Activated B cell treated with CpG ODN at 0.5 μM for 24 hours (primary cell): ENCODE data around the gene LPGAT1. TPM values are rescaled to one million over a fixed set of nuclear protein-coding genes. Genes with fewer than 3 reads are reported as not detected.

Source experiments
- ATAC-seq: fragments of 200-7000 bp; cut with Tn5 transposase; one replicate; pipeline ENCODE4 v1.10.0; 2021; ENCODE audit warnings: low read depth, mild to moderate bottlenecking, moderate library complexity
- CTCF ChIA-PET: fragments of 350-600 bp; sonication (Branson Sonifier 250); formaldehyde crosslinking; loops from one replicate; lab custom pipeline; 2021; ENCODE audit warnings: antibody characterized with exemption; lab: Charles Lee
- POLR2A ChIA-PET: fragments of 350-600 bp; sonication (Branson Sonifier 250); formaldehyde crosslinking; loops from one replicate; lab custom pipeline; 2021; ENCODE audit warnings: antibody characterized with exemption; lab: Charles Lee
- DNase-seq: peaks from one replicate; pipeline ENCODE4 v3.0.0; 2022
- H3K27ac Mint-ChIP-seq: one replicate; pipeline ENCODE4 v1.8.0; 2020; ENCODE audit warnings: mixed read lengths
- H3K27me3 Mint-ChIP-seq: one replicate; pipeline ENCODE4 v1.8.0; 2021; ENCODE audit warnings: mixed read lengths
- H3K36me3 Mint-ChIP-seq: one replicate; pipeline ENCODE4 v1.8.0; 2021; ENCODE audit warnings: low read depth, mixed read lengths
- H3K4me1 Mint-ChIP-seq: one replicate; pipeline ENCODE4 v1.8.0; 2021; ENCODE audit warnings: mixed read lengths
- H3K4me3 Mint-ChIP-seq: one replicate; pipeline ENCODE4 v1.8.0; 2020; ENCODE audit warnings: mild to moderate bottlenecking, mixed read lengths
- H3K9me3 Mint-ChIP-seq: one replicate; pipeline ENCODE4 v1.8.0; 2020; ENCODE audit warnings: mixed read lengths
- CTCF ChIP-seq: fragments of 200-600 bp; IDR thresholded peaks from one replicate; pipeline ENCODE4 v1.8.0; 2022; ENCODE audit warnings: antibody characterized with exemption, mild to moderate bottlenecking
- intact Hi-C: fragments of 100-400 bp; cut with micrococcal nuclease; formaldehyde crosslinking; loops from one replicate; pipeline ENCODE4 v1.15.1; 2024
- total RNA-seq: library from RNA; stranded (reverse); gene quantifications from 2 replicates; pipeline ENCODE4 v1.2.3, GENCODE V29; 2022

Gene LPGAT1
- total RNA-seq, 1 donor from 2014 or later, result 43.6 TPM

- Mint-ChIP-seq H3K27ac (no peak overlapping the region), H3K36me3 (no peaks in the 10 kb centered on the region), H3K4me3 (no peak overlapping the region), H3K4me1 (peaks cover 21% of the 10 kb centered on the region), H3K9me3 (no peaks in the 10 kb centered on the region), H3K27me3 (no peaks in the 10 kb centered on the region)
- intact Hi-C loops, result no loop called here
- DNase-seq, result no peak
- ChIA-PET POLR2A (no interaction called here), CTCF (no interaction called here)
- no peak for TF ChIP-seq CTCF
- ATAC-seq, result no peak
These were observed 94.1 kb downstream of the LPGAT1 start for GRCh38 chr1:211736351-211736915.

DNA sequence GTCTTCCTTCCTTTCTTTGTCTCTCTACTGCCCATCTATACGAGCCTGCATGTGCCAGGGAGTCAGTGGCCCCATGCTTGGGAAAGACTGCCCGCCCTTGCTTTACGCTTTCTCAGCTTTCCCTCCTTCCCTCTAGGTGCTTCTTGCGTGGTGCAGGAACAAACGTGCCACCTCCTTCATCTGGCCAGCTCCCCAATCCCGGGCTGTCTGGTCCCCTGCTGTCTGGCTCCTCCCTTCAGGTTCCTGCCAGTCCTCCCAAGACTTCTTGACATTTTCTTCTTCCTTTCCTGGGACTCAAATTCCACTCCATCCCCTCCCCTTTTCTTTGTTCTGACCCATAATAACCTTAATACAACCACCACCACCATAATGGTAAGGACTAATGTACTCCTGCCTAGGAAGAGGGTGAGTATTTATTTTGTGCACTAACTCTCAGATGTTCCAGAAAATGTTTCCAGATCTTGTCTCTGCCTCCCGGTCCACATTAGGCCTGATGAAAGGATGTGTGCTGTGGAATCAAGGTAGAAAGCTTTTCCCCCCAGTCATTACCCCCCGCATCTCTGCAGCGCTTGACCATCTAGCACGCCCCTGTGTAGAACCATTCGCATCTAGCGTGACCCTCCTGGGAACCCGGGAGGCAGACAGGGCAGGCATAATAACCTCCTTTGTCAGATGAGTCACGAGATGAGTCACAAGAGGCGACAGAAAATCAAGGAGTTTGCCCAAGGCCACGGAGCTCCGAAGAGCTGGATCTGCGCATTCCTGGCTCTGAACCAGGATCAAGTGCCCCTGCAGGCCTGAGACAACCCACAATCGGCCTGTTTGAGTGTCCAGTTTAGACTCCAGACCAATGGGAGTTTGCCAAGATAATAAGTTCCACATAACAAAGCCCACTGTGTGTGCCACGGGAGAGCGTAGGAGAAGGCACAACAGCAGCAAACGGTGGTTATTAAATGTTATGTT is 95.1 kb downstream of the LPGAT1 start:
- Mint-ChIP-seq H3K27me3 (no peaks in the 10 kb centered on the region), H3K27ac (no peak overlapping the region), H3K4me3 (no peak overlapping the region), H3K9me3 (no peaks in the 10 kb centered on the region), H3K4me1 (peaks cover 21% of the 10 kb centered on the region), H3K36me3 (no peaks in the 10 kb centered on the region)
- ATAC-seq, result no peak
- intact Hi-C loops, result no loop called here
- ChIA-PET POLR2A (no interaction called here), CTCF (no interaction called here)
- DNase-seq, result no peak
- TF ChIP-seq CTCF, result no peak

GRCh38 chr1:211734791-211735190 is 95.8 kb downstream of the LPGAT1 start:
- peaks cover 16% of the 10 kb centered on the region for H3K4me1 Mint-ChIP-seq
- H3K27ac Mint-ChIP-seq, result no peak overlapping the region
- POLR2A ChIA-PET, result no interaction called here
- no peak for DNase-seq
- intact Hi-C loops, result no loop called here
- H3K9me3 Mint-ChIP-seq, result no peaks in the 10 kb centered on the region
- no peaks in the 10 kb centered on the region for H3K27me3 Mint-ChIP-seq
- no peaks in the 10 kb centered on the region for H3K36me3 Mint-ChIP-seq
- CTCF ChIA-PET, result no interaction called here
- no peak overlapping the region for H3K4me3 Mint-ChIP-seq
- no peak for TF ChIP-seq CTCF
- ATAC-seq, result no peak

- Mint-ChIP-seq H3K36me3 (no peaks in the 10 kb centered on the region), H3K27ac (no peak overlapping the region), H3K27me3 (no peaks in the 10 kb centered on the region), H3K9me3 (no peaks in the 10 kb centered on the region), H3K4me3 (no peak overlapping the region), H3K4me1 (peaks cover 12% of the 10 kb centered on the region)
- CTCF ChIA-PET, result no interaction called here
- no peak for TF ChIP-seq CTCF
- ATAC-seq (no peak), DNase-seq (no peak)
- POLR2A ChIA-PET, result no interaction called here
- intact Hi-C loops, result no loop called here
These were observed 96.2 kb downstream of the LPGAT1 start for GRCh38 chr1:211734359-211734758.

DNA sequence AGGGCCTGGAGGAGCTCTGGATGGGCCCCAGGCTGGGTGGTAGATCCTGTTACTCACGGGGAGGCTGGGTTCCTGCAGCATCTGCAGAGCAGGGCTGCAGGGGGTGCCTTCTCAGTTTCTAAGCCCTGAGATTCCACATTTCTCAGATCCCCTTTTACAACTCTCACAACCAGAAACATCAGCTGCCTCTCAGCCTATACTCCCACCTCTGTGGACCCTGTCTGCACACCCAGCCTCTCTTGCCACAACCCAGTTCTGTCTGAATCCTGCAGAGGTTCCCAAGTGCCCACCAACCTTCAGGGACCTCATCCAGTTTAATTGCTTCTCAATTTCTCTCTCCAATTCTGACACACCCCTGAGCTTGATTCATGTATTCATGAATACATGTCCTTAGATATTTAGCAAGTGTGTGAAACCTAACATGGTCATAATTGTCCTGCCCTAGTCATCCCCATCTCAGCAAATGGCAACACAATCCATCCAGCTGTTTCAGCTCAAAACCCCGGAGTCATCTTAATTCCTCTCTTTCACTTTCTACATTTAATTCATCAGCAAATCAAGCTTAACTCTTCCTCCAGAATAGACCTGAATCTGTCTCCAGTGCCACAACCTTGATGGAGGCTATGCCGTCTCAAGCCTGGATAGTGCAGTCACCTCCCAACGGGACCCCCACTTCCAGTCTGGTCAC is 98.1 kb downstream of the LPGAT1 start:
- no peak for TF ChIP-seq CTCF
- ATAC-seq, result no peak
- intact Hi-C loops, result no loop called here
- no peak for DNase-seq
- H3K36me3 Mint-ChIP-seq, result no peaks in the 10 kb centered on the region
- ChIA-PET CTCF (no interaction called here), POLR2A (no interaction called here)
- H3K27me3 Mint-ChIP-seq, result no peaks in the 10 kb centered on the region
- no peak overlapping the region for H3K4me3 Mint-ChIP-seq
- H3K4me1 Mint-ChIP-seq, result peaks cover 3% of the 10 kb centered on the region
- H3K27ac Mint-ChIP-seq, result no peak overlapping the region
- no peaks in the 10 kb centered on the region for H3K9me3 Mint-ChIP-seq
